ENCODE data around the gene SOCS1. TPM values are rescaled to one million over a fixed set of nuclear protein-coding genes. Genes with fewer than 3 reads are reported as not detected.

The SOCS1 gene
- total and polyA plus RNA-seq, 9 of the 15 experiments (the other 6 are each of a cell fraction or from before 2014, with no cell fraction given) = 0.04 to 7.5 (median 2.3) TPM

GRCh38 chr16:11296706-11297491 is 40.9 kb upstream of the SOCS1 start (continued):
- TF ChIP-seq MGA (IDR thresholded peaks at IDR 0.05) = 0 out of 2 replicates have a peak, but pooled peaks have one; percentile 17
- no peak for TF ChIP-seq TFAM (CRISPR knock-in tag; conservative IDR thresholded peaks at IDR 0.05)
- TF ChIP-seq BMI1 (IDR thresholded peaks at IDR 0.05; ENCODE audit: low read length) = no peak
- TF ChIP-seq MTA3 (IDR thresholded peaks at IDR 0.05; ENCODE audit: borderline replicate concordance) = no peak
- no peak for TF ChIP-seq FOXP4 (CRISPR knock-in tag; IDR thresholded peaks at IDR 0.05; ENCODE audit: borderline replicate concordance)
- TF ChIP-seq EWSR1 (IDR thresholded peaks at IDR 0.05; ENCODE audit: borderline replicate concordance, low read depth, partially characterized antibody) = no peak
- TF ChIP-seq HDGF (IDR thresholded peaks at IDR 0.05) = no peak
- no peak for TF ChIP-seq ETV5 (CRISPR knock-in tag; IDR thresholded peaks at IDR 0.05; ENCODE audit: low read depth)
- TF ChIP-seq E2F1 (CRISPR knock-in tag; IDR thresholded peaks at IDR 0.05) = no peak
- 0 out of 2 replicates have a peak, but pooled peaks have one; percentile 23 for TF ChIP-seq PKNOX1 (IDR thresholded peaks at IDR 0.05)

All from K562 (cell line).